Suprapubic skin (tissue), 3 donors: ENCODE results near the gene UBE2R2.
"Not testable (repeated sequence)": the region's sequence is repeated elsewhere in the genome, so short reads cannot be mapped to it uniquely, and the experiment has no call there.

Experiments used
- CTCF ChIP-seq, 2 donors: fragments of 200-600 bp in 1 of 2; fragments of 450-650 bp in 1 of 2; sonication (generic) in 1 of 2; IDR thresholded peaks; one replicate each; pipeline ENCODE4 v1.5.1; 2016 to 2019; ENCODE audit warnings: antibody characterized with exemption in 2 of 2, mild to moderate bottlenecking in 1 of 2, moderate library complexity in 1 of 2
- POLR2A ChIP-seq, 2 donors: fragments of 450-650 bp; IDR thresholded peaks; one replicate each; pipeline ENCODE4 v1.6.1; 2017; ENCODE audit warnings: antibody characterized with exemption in 2 of 2, mild to moderate bottlenecking in 2 of 2, moderate library complexity in 2 of 2

DNA sequence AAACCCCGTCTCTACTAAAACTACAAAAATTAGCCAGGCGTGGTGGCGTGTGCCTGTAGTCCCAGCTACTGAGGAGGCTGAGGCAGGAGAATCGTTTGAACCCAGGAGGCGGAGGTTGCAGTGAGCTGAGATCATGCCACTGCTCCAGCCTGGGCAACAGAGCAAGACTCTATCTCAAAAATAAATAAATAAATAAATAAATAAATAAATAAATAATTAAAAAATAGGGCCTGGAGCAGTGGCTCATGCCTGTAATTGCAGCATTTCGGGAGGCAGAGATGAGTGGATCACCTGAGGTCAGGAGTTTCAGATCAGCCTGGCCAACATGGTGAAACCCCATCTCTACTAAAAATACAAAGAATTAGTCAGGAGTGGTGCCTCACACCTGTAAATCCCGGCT is 145.5 kb downstream of the UBE2R2 start:
- not testable (repeated sequence) for TF ChIP-seq CTCF, POLR2A (IDR thresholded peaks at IDR 0.05)
